Measurements from ENCODE around the gene PRKN. TPM values are rescaled to one million over a fixed set of nuclear protein-coding genes. Genes with fewer than 3 reads are reported as not detected.

The PRKN gene
- total and polyA plus RNA-seq, 9 of the 15 experiments (the other 6 are each of a cell fraction or from before 2014, with no cell fraction given): 0.03 to 0.96 (median 0.15) TPM; not detected in 2

GRCh38 chr6:162239330-162239729, 488.2 kb downstream of the PRKN start (continued):
- TF ChIP-seq, protein P1, sequence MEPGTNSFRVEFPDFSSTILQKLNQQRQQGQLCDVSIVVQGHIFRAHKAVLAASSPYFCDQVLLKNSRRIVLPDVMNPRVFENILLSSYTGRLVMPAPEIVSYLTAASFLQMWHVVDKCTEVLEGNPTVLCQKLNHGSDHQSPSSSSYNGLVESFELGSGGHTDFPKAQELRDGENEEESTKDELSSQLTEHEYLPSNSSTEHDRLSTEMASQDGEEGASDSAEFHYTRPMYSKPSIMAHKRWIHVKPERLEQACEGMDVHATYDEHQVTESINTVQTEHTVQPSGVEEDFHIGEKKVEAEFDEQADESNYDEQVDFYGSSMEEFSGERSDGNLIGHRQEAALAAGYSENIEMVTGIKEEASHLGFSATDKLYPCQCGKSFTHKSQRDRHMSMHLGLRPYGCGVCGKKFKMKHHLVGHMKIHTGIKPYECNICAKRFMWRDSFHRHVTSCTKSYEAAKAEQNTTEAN (CRISPR knock-in tag; IDR thresholded peaks at IDR 0.05): no peak

- H3K79me2 ChIP-seq (ENCODE audit: control insufficient read depth, insufficient read depth, low read length): no peaks in the 10 kb centered on the region
- H2AFZ ChIP-seq (ENCODE audit: low read depth, low read length): no peak overlapping the region
- no peaks in the 10 kb centered on the region for H3K27me3 ChIP-seq (ENCODE audit: control insufficient read depth in 2 of 2, insufficient read depth in 2 of 2, low read length in 2 of 2)
- no peak overlapping the region for H3K4me3 ChIP-seq
- no peaks in the 10 kb centered on the region for H3K4me1 ChIP-seq (replicated peaks in 1 of 2; ENCODE audit: control insufficient read depth in 2 of 2, insufficient read depth in 2 of 2, low read length in 2 of 2)
- H3K9me3 ChIP-seq (replicated peaks; ENCODE audit: control insufficient read depth, insufficient read depth, low read depth, low read length): no peaks in the 10 kb centered on the region
- in situ Hi-C loops (cut with MboI): no loop called here
- ChIA-PET POLR2A (no interaction called here), CTCF (ENCODE audit: low intra/inter-chr PET ratio) (no interaction called here)
- H4K20me1 ChIP-seq (replicated peaks; ENCODE audit: control insufficient read depth, insufficient read depth, low read length): no peaks in the 10 kb centered on the region
- TF ChIP-seq POLR2G (IDR thresholded peaks at IDR 0.05; ENCODE audit: low read depth, low read length) (no peak), NELFE (IDR thresholded peaks at IDR 0.05; ENCODE audit: insufficient read depth, insufficient read length) (no peak), CEBPB (tag; IDR thresholded peaks at IDR 0.05) (no peak), NFE2 (IDR thresholded peaks at IDR 0.05; ENCODE audit: low read depth) (no peak)
- TF ChIP-seq, protein P2, sequence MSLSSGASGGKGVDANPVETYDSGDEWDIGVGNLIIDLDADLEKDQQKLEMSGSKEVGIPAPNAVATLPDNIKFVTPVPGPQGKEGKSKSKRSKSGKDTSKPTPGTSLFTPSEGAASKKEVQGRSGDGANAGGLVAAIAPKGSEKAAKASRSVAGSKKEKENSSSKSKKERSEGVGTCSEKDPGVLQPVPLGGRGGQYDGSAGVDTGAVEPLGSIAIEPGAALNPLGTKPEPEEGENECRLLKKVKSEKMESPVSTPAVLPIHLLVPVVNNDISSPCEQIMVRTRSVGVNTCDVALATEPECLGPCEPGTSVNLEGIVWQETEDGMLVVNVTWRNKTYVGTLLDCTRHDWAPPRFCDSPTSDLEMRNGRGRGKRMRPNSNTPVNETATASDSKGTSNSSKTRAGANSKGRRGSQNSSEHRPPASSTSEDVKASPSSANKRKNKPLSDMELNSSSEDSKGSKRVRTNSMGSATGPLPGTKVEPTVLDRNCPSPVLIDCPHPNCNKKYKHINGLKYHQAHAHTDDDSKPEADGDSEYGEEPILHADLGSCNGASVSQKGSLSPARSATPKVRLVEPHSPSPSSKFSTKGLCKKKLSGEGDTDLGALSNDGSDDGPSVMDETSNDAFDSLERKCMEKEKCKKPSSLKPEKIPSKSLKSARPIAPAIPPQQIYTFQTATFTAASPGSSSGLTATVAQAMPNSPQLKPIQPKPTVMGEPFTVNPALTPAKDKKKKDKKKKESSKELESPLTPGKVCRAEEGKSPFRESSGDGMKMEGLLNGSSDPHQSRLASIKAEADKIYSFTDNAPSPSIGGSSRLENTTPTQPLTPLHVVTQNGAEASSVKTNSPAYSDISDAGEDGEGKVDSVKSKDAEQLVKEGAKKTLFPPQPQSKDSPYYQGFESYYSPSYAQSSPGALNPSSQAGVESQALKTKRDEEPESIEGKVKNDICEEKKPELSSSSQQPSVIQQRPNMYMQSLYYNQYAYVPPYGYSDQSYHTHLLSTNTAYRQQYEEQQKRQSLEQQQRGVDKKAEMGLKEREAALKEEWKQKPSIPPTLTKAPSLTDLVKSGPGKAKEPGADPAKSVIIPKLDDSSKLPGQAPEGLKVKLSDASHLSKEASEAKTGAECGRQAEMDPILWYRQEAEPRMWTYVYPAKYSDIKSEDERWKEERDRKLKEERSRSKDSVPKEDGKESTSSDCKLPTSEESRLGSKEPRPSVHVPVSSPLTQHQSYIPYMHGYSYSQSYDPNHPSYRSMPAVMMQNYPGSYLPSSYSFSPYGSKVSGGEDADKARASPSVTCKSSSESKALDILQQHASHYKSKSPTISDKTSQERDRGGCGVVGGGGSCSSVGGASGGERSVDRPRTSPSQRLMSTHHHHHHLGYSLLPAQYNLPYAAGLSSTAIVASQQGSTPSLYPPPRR (CRISPR knock-in tag; IDR thresholded peaks at IDR 0.05; ENCODE audit: borderline replicate concordance): no peak
- DNase-seq (ENCODE audit: extremely low read depth in 1 of 4, low spot score in 3 of 4) (no peak), ATAC-seq (no peak), FAIRE-seq (no peak)
- H3K4me2 ChIP-seq (ENCODE audit: insufficient read depth, low read length): no peak overlapping the region
- H3K27ac ChIP-seq (ENCODE audit: extremely low read depth, low read depth, low read length): no peak overlapping the region
- intact Hi-C loops (cut with micrococcal nuclease): no loop called here
- 0% methylated on average over 8 of the region's 8 CpGs for WGBS (ENCODE audit: insufficient coverage, low coverage, missing lambda C conversion rate)
- H3K36me3 ChIP-seq (ENCODE audit: control insufficient read depth, insufficient read depth, low read length): no peaks in the 10 kb centered on the region
- no TSS peak for BruUV-seq (replicated peaks)
- H3K9ac ChIP-seq (ENCODE audit: insufficient read depth in 1 of 2, low read depth in 2 of 2, low read length in 2 of 2): no peak overlapping the region
- no peaks in the 10 kb centered on the region for H3K9me1 ChIP-seq (ENCODE audit: control insufficient read depth, insufficient read depth, low read length)
Observed at GRCh38 chr6:162238675-162239074, 488.9 kb downstream of the PRKN start.
